ENCODE results near the gene ADAMTS10. TPM values are rescaled to one million over a fixed set of nuclear protein-coding genes. Genes with fewer than 3 reads are reported as not detected.
"Not testable (repeated sequence)": the region's sequence is repeated elsewhere in the genome, so short reads cannot be mapped to it uniquely, and the experiment has no call there.

The ADAMTS10 gene
- total RNA-seq, 1 donor, result 7.3 TPM

DNA sequence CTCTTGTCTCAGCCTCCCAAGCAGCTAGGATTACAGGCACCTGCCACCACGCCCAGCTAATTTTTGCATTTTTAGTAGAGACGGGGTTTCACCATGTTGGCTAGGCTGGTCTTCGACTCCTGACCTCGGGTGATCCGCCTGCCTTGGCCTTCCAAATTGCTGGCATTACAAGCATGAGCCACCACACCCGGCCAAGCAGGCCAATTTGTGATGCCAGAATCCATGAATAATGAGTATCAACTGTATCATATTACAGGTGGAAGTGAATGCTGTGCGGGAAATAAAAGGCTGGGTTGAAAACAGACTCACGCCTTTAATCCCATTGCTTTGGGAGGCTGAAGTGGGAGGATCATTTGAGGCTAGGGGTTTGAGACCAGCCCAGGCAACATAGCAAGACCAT lies 16.3 kb upstream of the ADAMTS10 start:
- no peak for DNase-seq (ENCODE audit: low read depth)
- TF ChIP-seq, protein P1, sequence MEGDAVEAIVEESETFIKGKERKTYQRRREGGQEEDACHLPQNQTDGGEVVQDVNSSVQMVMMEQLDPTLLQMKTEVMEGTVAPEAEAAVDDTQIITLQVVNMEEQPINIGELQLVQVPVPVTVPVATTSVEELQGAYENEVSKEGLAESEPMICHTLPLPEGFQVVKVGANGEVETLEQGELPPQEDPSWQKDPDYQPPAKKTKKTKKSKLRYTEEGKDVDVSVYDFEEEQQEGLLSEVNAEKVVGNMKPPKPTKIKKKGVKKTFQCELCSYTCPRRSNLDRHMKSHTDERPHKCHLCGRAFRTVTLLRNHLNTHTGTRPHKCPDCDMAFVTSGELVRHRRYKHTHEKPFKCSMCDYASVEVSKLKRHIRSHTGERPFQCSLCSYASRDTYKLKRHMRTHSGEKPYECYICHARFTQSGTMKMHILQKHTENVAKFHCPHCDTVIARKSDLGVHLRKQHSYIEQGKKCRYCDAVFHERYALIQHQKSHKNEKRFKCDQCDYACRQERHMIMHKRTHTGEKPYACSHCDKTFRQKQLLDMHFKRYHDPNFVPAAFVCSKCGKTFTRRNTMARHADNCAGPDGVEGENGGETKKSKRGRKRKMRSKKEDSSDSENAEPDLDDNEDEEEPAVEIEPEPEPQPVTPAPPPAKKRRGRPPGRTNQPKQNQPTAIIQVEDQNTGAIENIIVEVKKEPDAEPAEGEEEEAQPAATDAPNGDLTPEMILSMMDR (IDR thresholded peaks at IDR 0.05; ENCODE audit: insufficient read depth, low read depth, low read length), result no peak
- no peak overlapping the region for H3K4me3 ChIP-seq (ENCODE audit: low read depth, low read length)

DNA sequence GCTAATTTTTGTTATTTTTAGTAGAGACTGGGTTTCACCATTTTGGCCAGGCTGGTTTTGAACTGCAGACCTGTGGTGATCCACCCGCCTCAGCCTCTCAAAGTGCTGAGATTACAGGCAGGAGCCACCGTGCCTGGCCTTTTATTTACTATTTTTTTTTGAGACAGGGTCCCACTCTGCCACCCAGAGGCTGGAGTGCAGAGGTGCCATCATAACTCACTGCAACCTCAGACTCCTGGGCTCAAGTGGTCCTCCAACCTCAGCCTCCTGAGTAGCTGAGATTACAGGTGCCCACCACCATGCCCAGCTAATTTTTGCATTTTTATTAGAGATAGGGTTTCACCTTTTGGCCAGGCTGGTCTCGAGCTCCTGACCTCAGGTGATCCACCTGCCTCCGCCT lies 12.4 kb upstream of the ADAMTS10 start:
- H3K4me3 ChIP-seq (ENCODE audit: low read depth, low read length); DNase-seq (ENCODE audit: low read depth): not testable (repeated sequence)
- TF ChIP-seq, protein P1 (IDR thresholded peaks at IDR 0.05; ENCODE audit: insufficient read depth, low read depth, low read length), result peak; percentile 23

DNA sequence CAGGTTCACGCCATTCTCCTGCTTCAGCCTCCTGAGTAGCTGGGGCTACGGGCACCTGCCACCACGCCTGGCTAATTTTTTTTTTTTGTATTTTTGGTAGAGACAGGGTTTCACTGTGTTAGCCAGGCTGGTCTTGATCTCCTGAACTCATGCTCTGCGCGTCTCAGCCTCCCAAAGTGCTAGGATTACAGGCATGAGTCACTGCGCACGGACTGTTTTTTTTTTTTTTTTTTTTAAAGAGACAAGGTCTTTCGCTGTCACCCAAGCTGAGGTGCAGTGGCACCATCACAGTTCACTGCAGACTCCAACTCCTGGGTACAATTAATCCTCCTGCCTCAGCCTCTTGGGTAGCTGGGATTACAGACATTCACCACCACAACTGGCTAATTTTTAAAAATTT lies 8.2 kb upstream of the ADAMTS10 start:
- H3K4me3 ChIP-seq (ENCODE audit: low read depth, low read length), result no peak overlapping the region
- TF ChIP-seq, protein P1 (IDR thresholded peaks at IDR 0.05; ENCODE audit: insufficient read depth, low read depth, low read length), result no peak
- no peak for DNase-seq (ENCODE audit: low read depth)

DNA sequence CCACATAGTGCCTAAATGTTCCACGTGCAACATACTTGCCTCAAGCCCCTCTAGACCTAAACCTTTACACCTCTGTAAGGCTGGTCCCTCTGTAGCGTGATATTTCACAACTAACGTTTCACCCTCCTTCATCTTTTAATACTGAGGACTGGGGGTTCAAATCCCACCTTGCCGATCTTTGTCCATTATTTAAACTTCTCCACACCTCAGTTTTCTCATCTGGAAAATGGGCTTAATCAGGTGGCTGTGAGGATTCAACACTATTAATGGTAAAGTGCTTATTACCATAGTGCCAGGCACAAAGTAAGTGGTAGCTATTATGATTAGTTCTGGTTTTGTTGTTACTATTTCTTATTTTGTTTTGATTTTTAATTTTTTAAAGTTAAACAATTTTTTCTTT lies 7.5 kb upstream of the ADAMTS10 start:
- TF ChIP-seq, protein P1 (IDR thresholded peaks at IDR 0.05; ENCODE audit: insufficient read depth, low read depth, low read length), result no peak
- no peak for DNase-seq (ENCODE audit: low read depth)
- H3K4me3 ChIP-seq (ENCODE audit: low read depth, low read length), result no peak overlapping the region

DNA sequence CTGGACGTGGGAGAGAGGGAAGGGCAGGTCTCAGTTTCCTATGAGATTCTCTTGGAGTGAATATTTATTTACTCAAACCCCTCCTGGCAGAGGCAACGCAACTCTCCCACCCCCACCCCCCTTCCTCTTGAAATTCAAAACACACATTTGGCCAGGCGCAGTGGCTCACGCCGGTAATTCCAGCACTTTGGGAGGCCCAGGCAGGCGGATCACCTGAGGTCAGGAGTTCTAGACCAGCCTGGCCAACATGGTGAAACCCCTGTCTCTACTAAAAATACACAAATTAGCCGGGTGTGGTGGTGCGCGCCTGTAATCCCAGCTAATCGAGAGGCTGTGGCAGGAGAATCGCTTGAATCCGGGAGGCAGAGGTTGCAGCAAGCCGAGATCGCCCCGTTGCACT lies 6.8 kb upstream of the ADAMTS10 start:
- not testable (repeated sequence) for H3K4me3 ChIP-seq (ENCODE audit: low read depth, low read length); DNase-seq (ENCODE audit: low read depth)

DNA sequence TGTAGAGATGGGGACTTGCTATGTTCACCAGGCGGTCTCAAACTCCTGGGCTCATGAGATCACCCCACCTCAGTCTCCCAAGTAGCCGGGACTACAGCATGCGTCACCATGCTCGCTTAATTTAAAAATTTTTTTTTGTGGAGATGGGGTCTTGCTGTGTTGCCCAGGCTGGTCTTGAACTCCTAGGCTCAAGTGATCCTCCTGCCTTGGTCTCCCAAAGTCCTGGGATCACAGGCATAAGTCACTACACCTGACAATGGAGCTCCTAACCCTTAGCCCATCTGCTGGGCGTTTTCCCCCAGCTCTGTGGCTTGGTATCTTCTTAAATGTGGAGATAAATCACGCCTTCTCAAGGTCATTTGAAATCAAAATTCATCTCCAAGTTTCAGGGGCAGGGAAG lies 6.3 kb upstream of the ADAMTS10 start:
- no peak overlapping the region for H3K4me3 ChIP-seq (ENCODE audit: low read depth, low read length)
- DNase-seq (ENCODE audit: low read depth), result no peak
- TF ChIP-seq, protein P1 (IDR thresholded peaks at IDR 0.05; ENCODE audit: insufficient read depth, low read depth, low read length), result no peak

DNA sequence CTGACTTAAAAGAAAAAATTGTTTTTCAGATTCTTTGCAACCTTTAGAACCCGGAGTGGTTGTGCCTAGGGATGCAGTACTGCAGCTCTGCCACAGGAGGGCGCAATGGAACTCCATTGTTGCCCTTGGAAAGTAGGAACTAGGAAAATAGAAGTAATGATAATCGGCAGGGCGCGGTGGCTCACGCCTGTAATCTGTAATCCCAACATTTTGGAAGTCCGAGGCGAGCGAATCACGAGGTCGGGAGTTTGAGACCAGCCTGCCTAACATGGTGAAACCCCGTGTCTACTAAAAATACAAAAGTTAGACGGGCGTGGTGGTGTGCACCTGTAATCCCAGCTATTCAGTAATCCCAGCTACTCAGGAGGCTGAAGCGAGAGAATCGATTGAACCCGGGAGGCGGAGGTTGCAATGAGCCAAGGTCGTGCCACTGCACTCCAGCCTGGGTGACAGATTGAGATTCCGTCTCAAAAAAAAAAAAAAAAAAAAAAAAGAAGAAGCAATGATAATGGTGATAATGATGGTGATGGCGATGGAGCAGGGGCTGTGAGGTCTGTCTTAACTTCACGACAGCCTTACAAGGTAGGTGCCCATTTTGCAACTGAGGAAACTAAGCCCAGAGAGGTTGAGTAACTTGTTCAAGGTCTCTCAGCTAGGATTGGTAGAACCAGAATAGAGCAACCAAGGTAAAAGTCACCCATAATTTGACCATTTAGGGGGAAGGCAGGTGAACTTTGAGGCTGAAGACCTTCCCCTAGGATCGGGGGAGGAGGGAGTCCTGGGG lies 5.5 kb upstream of the ADAMTS10 start:
- TF ChIP-seq, protein P1 (IDR thresholded peaks at IDR 0.05; ENCODE audit: insufficient read depth, low read depth, low read length), result peak; percentile 96
- no peak overlapping the region for H3K4me3 ChIP-seq (ENCODE audit: low read depth, low read length)
- peak; percentile 55 for DNase-seq (ENCODE audit: low read depth)

Data from fibroblast of villous mesenchyme (primary cell).